ENCODE data around the gene C17orf114.

C17orf114 gene

DNA sequence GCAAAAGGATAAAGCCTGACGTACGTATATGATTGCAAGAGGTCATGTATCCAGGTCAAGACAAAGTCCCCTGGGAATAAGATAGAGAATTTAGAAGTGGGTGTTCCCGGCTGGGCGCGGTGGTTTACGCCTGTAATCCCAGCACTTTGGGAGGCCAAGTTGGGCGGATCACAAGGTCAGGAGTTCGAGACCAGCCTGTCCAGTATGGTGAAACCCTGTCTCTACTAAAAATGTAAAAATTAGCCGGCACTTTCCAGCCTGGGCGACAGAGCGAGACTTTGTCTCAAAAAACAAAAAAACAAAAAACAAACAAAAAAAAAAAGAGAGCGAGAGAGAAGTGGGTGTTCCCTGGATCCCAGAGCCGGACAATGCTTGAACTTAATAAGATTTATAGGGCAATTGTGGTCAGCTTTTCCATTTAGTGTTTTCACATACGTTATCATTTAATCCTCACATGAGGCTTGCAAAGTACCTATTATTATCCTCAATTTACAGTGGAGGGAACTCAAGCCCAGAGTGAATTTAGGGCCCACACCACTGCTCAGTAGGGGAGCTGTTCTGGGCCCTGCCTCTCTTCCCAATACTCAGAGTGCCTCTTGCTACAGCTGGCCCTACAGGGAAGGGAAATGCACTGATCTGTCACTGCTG is 13.8 kb downstream of the C17orf114 start:
- peaks cover 38% of the 10 kb centered on the region for H3K4me1 ChIP-seq (ENCODE audit: insufficient read depth, low read length)
- no peak overlapping the region for H3K27ac ChIP-seq (ENCODE audit: low read depth in 1 of 2, low read length in 2 of 2)
- H3K9me3 ChIP-seq (ENCODE audit: control insufficient read depth in 1 of 2, insufficient read depth in 1 of 2, low read length in 2 of 2) = peaks cover 0 to 18% of the 10 kb centered on the region in 2 experiments
- no peaks in the 10 kb centered on the region for H3K9me3 Mint-ChIP-seq
- POLR2A ChIA-PET = no interaction called here
- H3K4me1 Mint-ChIP-seq (ENCODE audit: low read depth) = peaks cover 24% of the 10 kb centered on the region
- no peak for ATAC-seq (ENCODE audit: poor library complexity)
- peak overlapping the region; percentile 18 for H3K27ac Mint-ChIP-seq
- TF ChIP-seq, protein P1, sequence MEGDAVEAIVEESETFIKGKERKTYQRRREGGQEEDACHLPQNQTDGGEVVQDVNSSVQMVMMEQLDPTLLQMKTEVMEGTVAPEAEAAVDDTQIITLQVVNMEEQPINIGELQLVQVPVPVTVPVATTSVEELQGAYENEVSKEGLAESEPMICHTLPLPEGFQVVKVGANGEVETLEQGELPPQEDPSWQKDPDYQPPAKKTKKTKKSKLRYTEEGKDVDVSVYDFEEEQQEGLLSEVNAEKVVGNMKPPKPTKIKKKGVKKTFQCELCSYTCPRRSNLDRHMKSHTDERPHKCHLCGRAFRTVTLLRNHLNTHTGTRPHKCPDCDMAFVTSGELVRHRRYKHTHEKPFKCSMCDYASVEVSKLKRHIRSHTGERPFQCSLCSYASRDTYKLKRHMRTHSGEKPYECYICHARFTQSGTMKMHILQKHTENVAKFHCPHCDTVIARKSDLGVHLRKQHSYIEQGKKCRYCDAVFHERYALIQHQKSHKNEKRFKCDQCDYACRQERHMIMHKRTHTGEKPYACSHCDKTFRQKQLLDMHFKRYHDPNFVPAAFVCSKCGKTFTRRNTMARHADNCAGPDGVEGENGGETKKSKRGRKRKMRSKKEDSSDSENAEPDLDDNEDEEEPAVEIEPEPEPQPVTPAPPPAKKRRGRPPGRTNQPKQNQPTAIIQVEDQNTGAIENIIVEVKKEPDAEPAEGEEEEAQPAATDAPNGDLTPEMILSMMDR (IDR thresholded peaks at IDR 0.05) = no peak
- H3K36me3 ChIP-seq (ENCODE audit: insufficient read depth, low read length) = no peaks in the 10 kb centered on the region
- peak overlapping the region; percentile 43 for H3K4me3 Mint-ChIP-seq
- intact Hi-C loops (cut with DNase I, micrococcal nuclease) = loop anchor here (2.0 to 5.0 kb wide), 3 partner anchors 56 to 114 kb away; partner anchors contain the start of genes CHRNE (in 1 of the 2) and MED11 (in 1 of the 2)
- peaks cover 43 to 45% of the 10 kb centered on the region in 2 experiments for H3K27me3 ChIP-seq (ENCODE audit: control insufficient read depth in 1 of 2, insufficient read depth in 2 of 2, low read length in 2 of 2)
- peaks cover 57% of the 10 kb centered on the region for H3K27me3 Mint-ChIP-seq
- no peak for DNase-seq
- H3K4me3 ChIP-seq (ENCODE audit: low read length) = no peak overlapping the region
- H3K36me3 Mint-ChIP-seq (ENCODE audit: low read depth) = no peaks in the 10 kb centered on the region
- CTCF ChIA-PET = interaction anchor here (3.5 kb wide), 1 partner anchor 78 kb away, joined by 30 read pairs; the partner anchor contains the start of gene ARRB2

DNA sequence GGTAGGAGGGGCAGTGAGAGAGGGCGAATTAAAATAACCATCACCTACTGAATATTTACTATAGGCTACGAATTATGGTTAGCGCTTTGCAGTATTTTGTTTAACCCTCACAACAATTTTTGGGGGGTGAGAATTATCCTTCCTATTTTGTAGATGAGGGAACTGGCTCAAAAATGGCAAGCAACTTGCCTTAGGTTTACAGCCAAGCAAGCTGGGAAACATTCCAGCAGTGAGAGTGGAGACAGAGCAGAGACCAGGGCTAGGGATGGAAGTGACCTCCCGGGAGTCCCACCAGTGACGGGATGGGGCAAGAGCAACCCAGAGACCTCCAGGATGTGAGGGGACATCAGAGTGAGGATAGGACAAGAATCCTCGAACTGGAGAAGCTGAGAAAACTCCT is 15.6 kb downstream of the C17orf114 start:
- ChIA-PET POLR2A (interaction anchor here (2.2 kb wide), 1 partner anchor 10 kb away, joined by 10 read pairs; the partner anchor contains the start of gene PSMB6), CTCF (interaction anchor here (1.4 to 1.7 kb wide), 2 partner anchors 77 to 114 kb away, joined by 3 to 6 read pairs; partner anchors contain the start of gene ARRB2)
- DNase-seq (no peak), ATAC-seq (ENCODE audit: poor library complexity) (no peak)
- H3K27ac Mint-ChIP-seq = no peak overlapping the region
- peaks cover 0 to 26% of the 10 kb centered on the region in 2 experiments for H3K9me3 ChIP-seq (ENCODE audit: control insufficient read depth in 1 of 2, insufficient read depth in 1 of 2, low read length in 2 of 2)
- TF ChIP-seq, protein P1 (IDR thresholded peaks at IDR 0.05) = no peak
- no peak overlapping the region for H3K27ac ChIP-seq (ENCODE audit: low read depth in 1 of 2, low read length in 2 of 2)
- no peaks in the 10 kb centered on the region for H3K36me3 Mint-ChIP-seq (ENCODE audit: low read depth)
- H3K4me3 Mint-ChIP-seq = peak overlapping the region; percentile 55
- no peak overlapping the region for H3K4me3 ChIP-seq (ENCODE audit: low read length)
- H3K36me3 ChIP-seq (ENCODE audit: insufficient read depth, low read length) = no peaks in the 10 kb centered on the region
- peaks cover 54 to 57% of the 10 kb centered on the region in 2 experiments for H3K27me3 ChIP-seq (ENCODE audit: control insufficient read depth in 1 of 2, insufficient read depth in 2 of 2, low read length in 2 of 2)
- peaks cover 24% of the 10 kb centered on the region for H3K4me1 Mint-ChIP-seq (ENCODE audit: low read depth)
- intact Hi-C loops (cut with DNase I, micrococcal nuclease) = loop anchor here (2.0 to 5.0 kb wide), 3 partner anchors 54 to 116 kb away; partner anchors contain the start of genes CHRNE (in 1 of the 2) and MED11 (in 1 of the 2)
- peaks cover 38% of the 10 kb centered on the region for H3K4me1 ChIP-seq (ENCODE audit: insufficient read depth, low read length)
- peaks cover 70% of the 10 kb centered on the region for H3K27me3 Mint-ChIP-seq
- H3K9me3 Mint-ChIP-seq = no peaks in the 10 kb centered on the region

DNA sequence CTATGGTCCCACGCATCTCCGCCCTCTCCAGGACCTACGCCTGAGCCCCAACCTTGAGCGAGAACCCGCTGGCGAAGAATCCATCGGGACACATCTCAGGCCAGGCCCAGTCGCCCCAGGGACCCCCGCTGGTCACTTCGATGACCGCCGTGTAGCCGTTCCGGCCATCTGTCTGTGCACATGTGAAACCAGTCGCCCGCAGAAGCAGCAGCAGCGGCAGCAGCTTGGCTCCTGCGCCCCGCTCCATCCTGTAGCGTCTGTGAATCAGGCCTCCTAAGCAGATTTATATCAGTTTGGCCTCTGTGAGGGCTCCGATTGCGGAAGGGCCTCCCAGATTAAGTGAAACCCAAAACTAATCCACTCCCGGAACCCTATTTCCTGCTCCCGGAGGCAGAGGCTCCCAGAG is 16.0 kb downstream of the C17orf114 start, which contains the start of gene VMO1:
Gene VMO1 (minus strand): TSS at position 259 of the 406 bp plus-strand sequence. CDS start 12 bp downstream, at position 247.
- DNase-seq = peak in 2 of 14 experiments; percentile 27 to 30
- Mint-ChIP-seq H3K27ac (no peak within 1 kb of the TSS), H3K4me3 (peak within 1 kb of the TSS; percentile 55)

More for the DNA sequence above, 16.0 kb downstream of the C17orf114 start, which contains the start of gene VMO1:
- Mint-ChIP-seq H3K9me3 (no peaks in the 10 kb centered on the region), H3K27me3 (peaks cover 70% of the 10 kb centered on the region), H3K36me3 (ENCODE audit: low read depth) (no peaks in the 10 kb centered on the region), H3K4me1 (ENCODE audit: low read depth) (peaks cover 24% of the 10 kb centered on the region)
- TF ChIP-seq, protein P1 (IDR thresholded peaks at IDR 0.05) = no peak
- Histone ChIP-seq H3K27me3 (ENCODE audit: control insufficient read depth in 1 of 2, insufficient read depth in 2 of 2, low read length in 2 of 2) (peaks cover 54 to 57% of the 10 kb centered on the region in 2 experiments), H3K27ac (ENCODE audit: low read depth in 1 of 2, low read length in 2 of 2) (no peak within 1 kb of the TSS), H3K4me3 (ENCODE audit: low read length) (no peak within 1 kb of the TSS), H3K36me3 (ENCODE audit: insufficient read depth, low read length) (no peaks in the 10 kb centered on the region), H3K4me1 (ENCODE audit: insufficient read depth, low read length) (peaks cover 38% of the 10 kb centered on the region), H3K9me3 (ENCODE audit: control insufficient read depth in 1 of 2, insufficient read depth in 1 of 2, low read length in 2 of 2) (peaks cover 0 to 26% of the 10 kb centered on the region in 2 experiments)
- ChIA-PET CTCF (interaction anchor here (1.7 kb wide), 1 partner anchor 76 kb away, joined by 6 read pairs; the partner anchor contains the start of gene ARRB2), POLR2A (interaction anchor here (2.2 kb wide), 1 partner anchor 10 kb away, joined by 10 read pairs; the partner anchor contains the start of gene PSMB6)
- intact Hi-C loops (cut with DNase I, micrococcal nuclease) = loop anchor here (2.0 to 5.0 kb wide), 3 partner anchors 54 to 116 kb away; partner anchors contain the start of genes CHRNE (in 1 of the 2) and MED11 (in 1 of the 2)
- no peak for ATAC-seq (ENCODE audit: poor library complexity)
